SK-N-SH treated with all-trans-retinoic acid at 6 μM for 48 hours (cell line): ENCODE measurements around the gene OGT.
"Not testable (repeated sequence)": the region's sequence is repeated elsewhere in the genome, so short reads cannot be mapped to it uniquely, and the experiment has no call there.

Experiments used
- ATAC-seq: fragments of 200-7000 bp; cut with Tn5 transposase; 3 replicates; pipeline ENCODE4 v1.9.1; 2020; ENCODE audit warnings: mild to moderate bottlenecking, moderate library complexity
- ARNTL ChIP-seq: fragments of 450-650 bp; formaldehyde crosslinking; IDR thresholded peaks from 2 replicates; pipeline ENCODE4 v1.5.0; 2020; ENCODE audit warnings: low read depth, mild to moderate bottlenecking, moderate library complexity, borderline replicate concordance
- BACH2 ChIP-seq: fragments of 250-450 bp; sonication (Bioruptor Pico); IDR thresholded peaks from 2 replicates; pipeline ENCODE4 v1.9.0; 2021; ENCODE audit warnings: mild to moderate bottlenecking, borderline replicate concordance
- CSDC2 ChIP-seq: fragments of 250-450 bp; sonication (Bioruptor Pico); IDR thresholded peaks from 2 replicates; pipeline ENCODE4 v1.5.0; 2020; ENCODE audit warnings: mild to moderate bottlenecking, moderate library complexity
- CSRNP3 ChIP-seq: fragments of 250-450 bp; sonication (Bioruptor Pico); IDR thresholded peaks from 2 replicates; pipeline ENCODE4 v1.5.1; 2021; ENCODE audit warnings: mild to moderate bottlenecking, moderate library complexity
- ESRRG ChIP-seq: fragments of 250-450 bp; sonication (Bioruptor Pico); IDR thresholded peaks from 2 replicates; pipeline ENCODE4 v1.6.1; 2021; ENCODE audit warnings: mild to moderate bottlenecking
- GLIS3 ChIP-seq: fragments of 250-450 bp; sonication (Bioruptor Pico); IDR thresholded peaks from 2 replicates; pipeline ENCODE4 v1.5.0; 2020; ENCODE audit warnings: mild to moderate bottlenecking, moderate library complexity
- ISL1 ChIP-seq: fragments of 250-450 bp; sonication (Bioruptor Pico); IDR thresholded peaks from 2 replicates; pipeline ENCODE4 v2.1.2; 2022; ENCODE audit warnings: mild to moderate bottlenecking, moderate library complexity
- OSR1 ChIP-seq: fragments of 250-450 bp; sonication (Bioruptor Pico); IDR thresholded peaks from 2 replicates; pipeline ENCODE4 v1.8.0; 2022; ENCODE audit warnings: moderate library complexity, mild to moderate bottlenecking, inconsistent platforms
- PATZ1 ChIP-seq: fragments of 250-450 bp; sonication (Bioruptor Pico); IDR thresholded peaks from 2 replicates; pipeline ENCODE4 v1.8.0; 2020; ENCODE audit warnings: mild to moderate bottlenecking, moderate library complexity, borderline replicate concordance
- POU6F1 ChIP-seq: fragments of 250-450 bp; sonication (Bioruptor Pico); IDR thresholded peaks from 2 replicates; pipeline ENCODE4 v1.8.0; 2021; ENCODE audit warnings: low read depth, mild to moderate bottlenecking, moderate library complexity, borderline replicate concordance
- RARB ChIP-seq: fragments of 250-450 bp; sonication (Bioruptor Pico); IDR thresholded peaks from 2 replicates; pipeline ENCODE4 v1.8.0; 2021; ENCODE audit warnings: mild to moderate bottlenecking, moderate library complexity
- SNAI2 ChIP-seq: fragments of 250-450 bp; sonication (Bioruptor Pico); IDR thresholded peaks from 2 replicates; pipeline ENCODE4 v1.5.0; 2020; ENCODE audit warnings: mild to moderate bottlenecking, moderate library complexity
- TCF4 ChIP-seq: fragments of 250-450 bp; sonication (Bioruptor Pico); IDR thresholded peaks from 2 replicates; pipeline ENCODE4 v1.8.0; 2021; ENCODE audit warnings: mild to moderate bottlenecking, moderate library complexity, borderline replicate concordance
- TOX ChIP-seq: fragments of 250-450 bp; sonication (Bioruptor Pico); IDR thresholded peaks from 2 replicates; pipeline ENCODE4 v1.8.0; 2021; ENCODE audit warnings: mild to moderate bottlenecking, moderate library complexity, borderline replicate concordance
- ZC3H10 ChIP-seq: fragments of 250-450 bp; sonication (Bioruptor Pico); IDR thresholded peaks from 2 replicates; pipeline ENCODE4 v1.5.1; 2021; ENCODE audit warnings: mild to moderate bottlenecking, moderate library complexity
- ZFP3 ChIP-seq: fragments of 250-450 bp; sonication (Bioruptor Pico); IDR thresholded peaks from 2 replicates; pipeline ENCODE4 v1.5.0; 2020; ENCODE audit warnings: mild to moderate bottlenecking, moderate library complexity
- ZFP30 ChIP-seq: fragments of 450-650 bp; formaldehyde crosslinking; IDR thresholded peaks from 2 replicates; pipeline ENCODE4 v1.5.0; 2022; ENCODE audit warnings: mild to moderate bottlenecking, moderate library complexity
- ZNF565 ChIP-seq: fragments of 450-650 bp; formaldehyde crosslinking; conservative IDR thresholded peaks from 2 replicates; pipeline ENCODE4 v1.5.0; 2020; ENCODE audit warnings: low read depth, mild to moderate bottlenecking, moderate library complexity
- ZNF70 ChIP-seq: fragments of 450-650 bp; formaldehyde crosslinking; IDR thresholded peaks from 2 replicates; pipeline ENCODE4 v1.5.0; 2020; ENCODE audit warnings: mild to moderate bottlenecking, moderate library complexity
- ZNF8 ChIP-seq: fragments of 450-650 bp; formaldehyde crosslinking; IDR thresholded peaks from 2 replicates; pipeline ENCODE4 v1.5.0; 2020; ENCODE audit warnings: mild to moderate bottlenecking, moderate library complexity
- TF ChIP-seq, protein P1 (sequence below): fragments of 250-450 bp; sonication (Bioruptor Pico); IDR thresholded peaks from 2 replicates; pipeline ENCODE4 v1.5.1; 2020; ENCODE audit warnings: low read depth, mild to moderate bottlenecking, moderate library complexity
- TF ChIP-seq, protein P2 (sequence below): fragments of 250-450 bp; sonication (Bioruptor Pico); IDR thresholded peaks from 2 replicates; pipeline ENCODE4 v1.5.0; 2020; ENCODE audit warnings: mild to moderate bottlenecking, moderate library complexity

The OGT gene

GRCh38 chrX:71556036-71556435 lies 23.1 kb downstream of the OGT start:
- ATAC-seq = no peak
- TF ChIP-seq ZNF8 (CRISPR knock-in tag) = no peak
- TF ChIP-seq ZNF70 (CRISPR knock-in tag) = no peak
- no peak for TF ChIP-seq ARNTL (CRISPR knock-in tag)
- no peak for TF ChIP-seq ZFP3
- no peak for TF ChIP-seq RARB (CRISPR knock-in tag)
- TF ChIP-seq ZC3H10 (CRISPR knock-in tag) = no peak
- no peak for TF ChIP-seq GLIS3 (CRISPR knock-in tag)
- no peak for TF ChIP-seq PATZ1 (CRISPR knock-in tag)
- TF ChIP-seq BACH2 (CRISPR knock-in tag) = no peak
- TF ChIP-seq ESRRG (CRISPR knock-in tag) = no peak
- TF ChIP-seq, protein P1, sequence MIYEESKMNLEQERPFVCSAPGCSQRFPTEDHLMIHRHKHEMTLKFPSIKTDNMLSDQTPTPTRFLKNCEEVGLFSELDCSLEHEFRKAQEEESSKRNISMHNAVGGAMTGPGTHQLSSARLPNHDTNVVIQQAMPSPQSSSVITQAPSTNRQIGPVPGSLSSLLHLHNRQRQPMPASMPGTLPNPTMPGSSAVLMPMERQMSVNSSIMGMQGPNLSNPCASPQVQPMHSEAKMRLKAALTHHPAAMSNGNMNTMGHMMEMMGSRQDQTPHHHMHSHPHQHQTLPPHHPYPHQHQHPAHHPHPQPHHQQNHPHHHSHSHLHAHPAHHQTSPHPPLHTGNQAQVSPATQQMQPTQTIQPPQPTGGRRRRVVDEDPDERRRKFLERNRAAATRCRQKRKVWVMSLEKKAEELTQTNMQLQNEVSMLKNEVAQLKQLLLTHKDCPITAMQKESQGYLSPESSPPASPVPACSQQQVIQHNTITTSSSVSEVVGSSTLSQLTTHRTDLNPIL = no peak
- no peak for TF ChIP-seq CSDC2 (CRISPR knock-in tag)
- no peak for TF ChIP-seq ZFP30 (CRISPR knock-in tag)

DNA sequence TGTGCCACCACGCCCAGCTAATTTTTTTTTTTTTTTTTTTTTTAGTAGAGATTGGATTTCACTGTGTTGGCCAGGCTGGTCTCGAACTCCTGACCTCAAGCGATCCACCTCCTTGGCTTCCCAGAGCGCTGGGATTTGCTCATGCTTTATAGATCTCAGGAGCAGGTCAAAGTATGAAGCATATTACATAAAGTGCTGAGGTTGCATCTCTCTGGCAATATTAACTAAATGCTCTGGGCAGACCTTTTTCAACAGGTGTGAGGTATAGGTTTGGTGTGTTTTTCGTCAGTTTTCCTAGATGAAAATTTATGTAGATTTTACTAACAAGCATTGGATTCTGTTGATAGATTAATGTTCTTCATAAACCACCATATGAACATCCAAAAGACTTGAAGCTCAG lies 26.0 kb downstream of the OGT start:
- ATAC-seq = no peak
- no peak for TF ChIP-seq GLIS3 (CRISPR knock-in tag)
- no peak for TF ChIP-seq ARNTL (CRISPR knock-in tag)
- no peak for TF ChIP-seq ZFP3
- no peak for TF ChIP-seq BACH2 (CRISPR knock-in tag)
- no peak for TF ChIP-seq ZC3H10 (CRISPR knock-in tag)
- TF ChIP-seq TOX = no peak
- no peak for TF ChIP-seq ISL1 (CRISPR knock-in tag)
- no peak for TF ChIP-seq OSR1
- no peak for TF ChIP-seq TCF4 (CRISPR knock-in tag)

- not testable (repeated sequence) for ATAC-seq
Measured at GRCh38 chrX:71559773-71560172, 26.9 kb downstream of the OGT start.

GRCh38 chrX:71563921-71564320 lies 31.0 kb downstream of the OGT start:
- ATAC-seq = no peak
- TF ChIP-seq OSR1 (no peak), GLIS3 (CRISPR knock-in tag) (no peak)
- TF ChIP-seq, all 23 proteins: peak for 0

DNA sequence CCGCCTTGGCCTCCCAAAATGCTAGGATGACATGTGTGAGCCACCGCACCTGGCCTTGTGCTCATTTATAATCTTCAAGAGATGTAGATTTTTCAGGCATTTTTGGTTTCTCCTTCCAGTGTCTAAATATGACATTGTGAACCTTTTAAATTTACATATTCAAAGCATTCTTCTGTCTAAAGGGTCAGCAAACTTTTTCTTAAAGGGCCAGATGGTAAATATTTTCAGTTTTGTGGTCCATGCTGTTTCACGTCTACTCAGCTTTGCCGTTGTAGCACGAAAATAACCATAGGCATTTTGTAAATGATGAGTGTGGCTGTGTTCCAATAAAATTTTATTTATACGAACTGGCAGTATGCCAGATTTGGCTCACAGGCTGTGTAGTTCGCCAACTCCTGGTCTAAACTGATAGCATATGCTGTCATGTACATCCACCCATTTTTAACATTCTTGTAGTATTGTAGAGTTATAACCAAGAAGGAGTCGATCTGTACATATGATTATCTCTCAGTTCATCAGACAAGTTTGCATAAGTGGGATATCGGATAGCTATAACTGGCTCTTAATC lies 32.7 kb downstream of the OGT start:
- no peak for ATAC-seq
- TF ChIP-seq, protein P2, sequence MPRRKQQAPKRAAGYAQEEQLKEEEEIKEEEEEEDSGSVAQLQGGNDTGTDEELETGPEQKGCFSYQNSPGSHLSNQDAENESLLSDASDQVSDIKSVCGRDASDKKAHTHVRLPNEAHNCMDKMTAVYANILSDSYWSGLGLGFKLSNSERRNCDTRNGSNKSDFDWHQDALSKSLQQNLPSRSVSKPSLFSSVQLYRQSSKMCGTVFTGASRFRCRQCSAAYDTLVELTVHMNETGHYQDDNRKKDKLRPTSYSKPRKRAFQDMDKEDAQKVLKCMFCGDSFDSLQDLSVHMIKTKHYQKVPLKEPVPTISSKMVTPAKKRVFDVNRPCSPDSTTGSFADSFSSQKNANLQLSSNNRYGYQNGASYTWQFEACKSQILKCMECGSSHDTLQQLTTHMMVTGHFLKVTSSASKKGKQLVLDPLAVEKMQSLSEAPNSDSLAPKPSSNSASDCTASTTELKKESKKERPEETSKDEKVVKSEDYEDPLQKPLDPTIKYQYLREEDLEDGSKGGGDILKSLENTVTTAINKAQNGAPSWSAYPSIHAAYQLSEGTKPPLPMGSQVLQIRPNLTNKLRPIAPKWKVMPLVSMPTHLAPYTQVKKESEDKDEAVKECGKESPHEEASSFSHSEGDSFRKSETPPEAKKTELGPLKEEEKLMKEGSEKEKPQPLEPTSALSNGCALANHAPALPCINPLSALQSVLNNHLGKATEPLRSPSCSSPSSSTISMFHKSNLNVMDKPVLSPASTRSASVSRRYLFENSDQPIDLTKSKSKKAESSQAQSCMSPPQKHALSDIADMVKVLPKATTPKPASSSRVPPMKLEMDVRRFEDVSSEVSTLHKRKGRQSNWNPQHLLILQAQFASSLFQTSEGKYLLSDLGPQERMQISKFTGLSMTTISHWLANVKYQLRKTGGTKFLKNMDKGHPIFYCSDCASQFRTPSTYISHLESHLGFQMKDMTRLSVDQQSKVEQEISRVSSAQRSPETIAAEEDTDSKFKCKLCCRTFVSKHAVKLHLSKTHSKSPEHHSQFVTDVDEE = no peak
- TF ChIP-seq, protein P1 = no peak
- TF ChIP-seq SNAI2 (no peak), ZFP3 (no peak), ARNTL (CRISPR knock-in tag) (no peak), ZNF565 (CRISPR knock-in tag) (no peak), ISL1 (CRISPR knock-in tag) (no peak), POU6F1 (CRISPR knock-in tag) (no peak), CSRNP3 (no peak), RARB (CRISPR knock-in tag) (no peak), TOX (no peak)

- not testable (repeated sequence) for ATAC-seq
Measured at GRCh38 chrX:71571390-71571789, 38.5 kb downstream of the OGT start.
